ENCODE measurements around the gene LMOD3. TPM values are rescaled to one million over a fixed set of nuclear protein-coding genes. Genes with fewer than 3 reads are reported as not detected.

The LMOD3 gene
- total and polyA plus RNA-seq, 2 donors (not counting 3 experiments of a cell fraction or from before 2014, with no cell fraction given), result not detected

GRCh38 chr3:69094467-69095205, 27.8 kb downstream of the LMOD3 start:
- dilution Hi-C loops (cut with MboI; ENCODE audit: extremely low pct_ligation_motif_present, low sequenced_read_pairs) (no loop called here), intact Hi-C loops (cut with micrococcal nuclease) (no loop called here)
- ChIA-PET POLR2A (interaction anchor here (1.2 kb wide), 1 partner anchor 10 kb away, joined by 5 read pairs; the partner anchor contains the start of gene ARL6IP5), CTCF (interaction anchor here (0.7 to 2.0 kb wide), 6 partner anchors 11 to 210 kb away, joined by 3 to 8 read pairs (median 4); no protein-coding TSS in a partner anchor)
- DNase-seq (ENCODE audit: low read depth, low spot score), result no peak
- Histone ChIP-seq H3K27me3 (ENCODE audit: control insufficient read depth in 2 of 2, insufficient read depth in 2 of 2, low read length in 2 of 2) (no peaks in the 10 kb centered on the region), H3K27ac (ENCODE audit: insufficient read depth, low read depth, low read length) (peak overlapping the region; percentile 16), H3K9me1 (replicated peaks; ENCODE audit: control insufficient read depth, extremely low read depth, insufficient read depth, low read length) (no peaks in the 10 kb centered on the region), H3K4me2 (ENCODE audit: insufficient read depth, low read length) (peak overlapping the region; percentile 4), H3K9ac (replicated peaks; ENCODE audit: extremely low read depth, insufficient read depth, low read length) (no peak overlapping the region), H2AFZ (ENCODE audit: low read depth, low read length) (no peak overlapping the region), H3K4me1 (ENCODE audit: control insufficient read depth, extremely low read depth, insufficient read depth, low read length) (peaks cover 43% of the 10 kb centered on the region), H3K4me3 (replicated peaks in 1 of 3; ENCODE audit: insufficient read depth in 1 of 3, low read depth in 1 of 3, low read length in 3 of 3) (no peak overlapping the region), H3K36me3 (ENCODE audit: control insufficient read depth in 2 of 2, extremely low read depth in 1 of 2, insufficient read depth in 2 of 2, low read length in 2 of 2) (peaks cover 0 to 4% of the 10 kb centered on the region in 2 experiments), H3K79me2 (ENCODE audit: control insufficient read depth, insufficient read depth, low read length) (peaks cover 80% of the 10 kb centered on the region), H3K9me3 (replicated peaks; ENCODE audit: control insufficient read depth, insufficient read depth, low read length) (no peaks in the 10 kb centered on the region), H4K20me1 (replicated peaks; ENCODE audit: control insufficient read depth, extremely low read depth, insufficient read depth, low read length) (no peaks in the 10 kb centered on the region)
- TF ChIP-seq MAX (IDR thresholded peaks at IDR 0.05; ENCODE audit: insufficient read depth, insufficient read length) (no peak), FOS (IDR thresholded peaks at IDR 0.05; ENCODE audit: borderline replicate concordance, insufficient read depth, low read length) (peak; percentile 10)
- FAIRE-seq, result no peak
- BruUV-seq (replicated peaks), result no TSS peak

- no peaks in the 10 kb centered on the region for H3K9me3 ChIP-seq (replicated peaks; ENCODE audit: control insufficient read depth, insufficient read depth, low read length)
- no peaks in the 10 kb centered on the region for H3K27me3 ChIP-seq (ENCODE audit: control insufficient read depth in 2 of 2, insufficient read depth in 2 of 2, low read length in 2 of 2)
- no peaks in the 10 kb centered on the region for H4K20me1 ChIP-seq (replicated peaks; ENCODE audit: control insufficient read depth, extremely low read depth, insufficient read depth, low read length)
- DNase-seq (ENCODE audit: low read depth, low spot score) (peak; percentile 58), FAIRE-seq (peak; percentile 12)
- CTCF ChIA-PET, result interaction anchor here (0.7 to 1.4 kb wide), 4 partner anchors 9 to 29 kb away, joined by 3 to 6 read pairs (median 4); partner anchors contain the start of gene UBA3
- intact Hi-C loops (cut with micrococcal nuclease) (no loop called here), dilution Hi-C loops (cut with MboI; ENCODE audit: extremely low pct_ligation_motif_present, low sequenced_read_pairs) (no loop called here)
- H3K9ac ChIP-seq (replicated peaks; ENCODE audit: extremely low read depth, insufficient read depth, low read length), result no peak overlapping the region
- no TSS peak for BruUV-seq (replicated peaks)
- peaks cover 67% of the 10 kb centered on the region for H3K4me1 ChIP-seq (ENCODE audit: control insufficient read depth, extremely low read depth, insufficient read depth, low read length)
- POLR2A ChIA-PET, result no interaction called here
- H3K27ac ChIP-seq (ENCODE audit: insufficient read depth, low read depth, low read length), result no peak overlapping the region
- peak overlapping the region in 1 of 3 experiments; percentile 11 for H3K4me3 ChIP-seq (replicated peaks in 1 of 3; ENCODE audit: insufficient read depth in 1 of 3, low read depth in 1 of 3, low read length in 3 of 3)
- H2AFZ ChIP-seq (ENCODE audit: low read depth, low read length), result no peak overlapping the region
- no peaks in the 10 kb centered on the region for H3K9me1 ChIP-seq (replicated peaks; ENCODE audit: control insufficient read depth, extremely low read depth, insufficient read depth, low read length)
- TF ChIP-seq FOS (IDR thresholded peaks at IDR 0.05; ENCODE audit: borderline replicate concordance, insufficient read depth, low read length), result no peak
- no peak for TF ChIP-seq POLR2AphosphoS5 (IDR thresholded peaks at IDR 0.05; ENCODE audit: insufficient read depth, low read depth, low read length)
- no peak for TF ChIP-seq POLR2A (IDR thresholded peaks at IDR 0.05; ENCODE audit: low read depth, low read length)
- no peak for TF ChIP-seq MYC (IDR thresholded peaks at IDR 0.05; ENCODE audit: low read depth, low read length)
- no peak for TF ChIP-seq GATA2 (IDR thresholded peaks at IDR 0.05; ENCODE audit: insufficient read depth, insufficient read length, low read depth, low read length)
- TF ChIP-seq JUN (IDR thresholded peaks at IDR 0.05; ENCODE audit: borderline replicate concordance, insufficient read depth, insufficient read length, low read depth), result no peak
- no peak for TF ChIP-seq CTCF (IDR thresholded peaks at IDR 0.05; ENCODE audit: extremely low read depth in 1 of 2, insufficient read depth in 1 of 2, low read depth in 1 of 2, low read length in 2 of 2)
- no peak for TF ChIP-seq EZH2 (IDR thresholded peaks at IDR 0.05; ENCODE audit: borderline replicate concordance, low read depth, low read length, severe bottlenecking)
- no peak for TF ChIP-seq MAX (IDR thresholded peaks at IDR 0.05; ENCODE audit: insufficient read depth, insufficient read length)
- H3K4me2 ChIP-seq (ENCODE audit: insufficient read depth, low read length), result peak overlapping the region; percentile 51
- peaks cover 92% of the 10 kb centered on the region for H3K79me2 ChIP-seq (ENCODE audit: control insufficient read depth, insufficient read depth, low read length)
- H3K36me3 ChIP-seq (ENCODE audit: control insufficient read depth in 2 of 2, extremely low read depth in 1 of 2, insufficient read depth in 2 of 2, low read length in 2 of 2), result peaks cover 0 to 3% of the 10 kb centered on the region in 2 experiments
These were observed 30.3 kb downstream of the LMOD3 start for GRCh38 chr3:69092030-69092516.

Measured in endothelial cell of umbilical vein (primary cell).